ENCODE results near the gene GBA2. TPM values are rescaled to one million over a fixed set of nuclear protein-coding genes. Genes with fewer than 3 reads are reported as not detected.

GBA2 gene
- total RNA-seq, 1 donor: 31.1 TPM

DNA sequence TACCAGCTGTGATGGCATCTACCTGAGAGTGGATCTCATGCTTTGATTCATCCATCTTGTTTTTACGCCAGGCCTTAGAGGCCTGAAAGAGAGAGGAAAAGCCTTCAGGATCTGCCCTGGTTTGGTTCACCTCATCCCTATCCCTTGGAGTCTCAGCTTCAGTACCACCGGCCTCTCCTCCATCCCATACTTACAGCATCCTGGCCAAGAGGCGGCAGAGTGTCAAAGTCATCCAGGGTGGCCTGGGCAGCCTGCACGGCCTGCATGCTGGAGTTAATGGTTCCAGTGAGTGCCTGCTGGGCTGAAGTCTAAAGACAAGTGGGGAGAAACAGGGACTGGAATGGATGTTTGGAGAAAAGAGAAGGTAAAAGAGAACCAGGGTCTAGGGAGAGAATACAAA is 29.5 kb downstream of the GBA2 start:
- Histone ChIP-seq H3K27ac (ENCODE audit: low read depth, low read length) (peak overlapping the region; percentile 33), H3K9me3 (ENCODE audit: low read depth, low read length) (no peaks in the 10 kb centered on the region), H3K79me2 (ENCODE audit: insufficient read depth, low read length) (peaks cover 76% of the 10 kb centered on the region), H4K20me1 (ENCODE audit: insufficient read depth, low read length) (peaks cover 48% of the 10 kb centered on the region), H3K4me1 (ENCODE audit: insufficient read depth, low read length) (no peaks in the 10 kb centered on the region), H2AFZ (ENCODE audit: low read length) (no peak overlapping the region), H3K4me3 (ENCODE audit: insufficient read depth, low read length) (no peak overlapping the region), H3K36me3 (ENCODE audit: insufficient read depth, low read length) (peaks cover 100% of the 10 kb centered on the region), H3K27me3 (ENCODE audit: insufficient read depth, low read length) (no peaks in the 10 kb centered on the region), H3K4me2 (ENCODE audit: insufficient read depth, low read length) (no peak overlapping the region)
- DNase-seq (ENCODE audit: insufficient read length, low spot score, missing footprints): no peak
- TF ChIP-seq, protein P1, sequence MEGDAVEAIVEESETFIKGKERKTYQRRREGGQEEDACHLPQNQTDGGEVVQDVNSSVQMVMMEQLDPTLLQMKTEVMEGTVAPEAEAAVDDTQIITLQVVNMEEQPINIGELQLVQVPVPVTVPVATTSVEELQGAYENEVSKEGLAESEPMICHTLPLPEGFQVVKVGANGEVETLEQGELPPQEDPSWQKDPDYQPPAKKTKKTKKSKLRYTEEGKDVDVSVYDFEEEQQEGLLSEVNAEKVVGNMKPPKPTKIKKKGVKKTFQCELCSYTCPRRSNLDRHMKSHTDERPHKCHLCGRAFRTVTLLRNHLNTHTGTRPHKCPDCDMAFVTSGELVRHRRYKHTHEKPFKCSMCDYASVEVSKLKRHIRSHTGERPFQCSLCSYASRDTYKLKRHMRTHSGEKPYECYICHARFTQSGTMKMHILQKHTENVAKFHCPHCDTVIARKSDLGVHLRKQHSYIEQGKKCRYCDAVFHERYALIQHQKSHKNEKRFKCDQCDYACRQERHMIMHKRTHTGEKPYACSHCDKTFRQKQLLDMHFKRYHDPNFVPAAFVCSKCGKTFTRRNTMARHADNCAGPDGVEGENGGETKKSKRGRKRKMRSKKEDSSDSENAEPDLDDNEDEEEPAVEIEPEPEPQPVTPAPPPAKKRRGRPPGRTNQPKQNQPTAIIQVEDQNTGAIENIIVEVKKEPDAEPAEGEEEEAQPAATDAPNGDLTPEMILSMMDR (IDR thresholded peaks at IDR 0.05; ENCODE audit: extremely low read depth, low read depth, low read length): no peak

DNA sequence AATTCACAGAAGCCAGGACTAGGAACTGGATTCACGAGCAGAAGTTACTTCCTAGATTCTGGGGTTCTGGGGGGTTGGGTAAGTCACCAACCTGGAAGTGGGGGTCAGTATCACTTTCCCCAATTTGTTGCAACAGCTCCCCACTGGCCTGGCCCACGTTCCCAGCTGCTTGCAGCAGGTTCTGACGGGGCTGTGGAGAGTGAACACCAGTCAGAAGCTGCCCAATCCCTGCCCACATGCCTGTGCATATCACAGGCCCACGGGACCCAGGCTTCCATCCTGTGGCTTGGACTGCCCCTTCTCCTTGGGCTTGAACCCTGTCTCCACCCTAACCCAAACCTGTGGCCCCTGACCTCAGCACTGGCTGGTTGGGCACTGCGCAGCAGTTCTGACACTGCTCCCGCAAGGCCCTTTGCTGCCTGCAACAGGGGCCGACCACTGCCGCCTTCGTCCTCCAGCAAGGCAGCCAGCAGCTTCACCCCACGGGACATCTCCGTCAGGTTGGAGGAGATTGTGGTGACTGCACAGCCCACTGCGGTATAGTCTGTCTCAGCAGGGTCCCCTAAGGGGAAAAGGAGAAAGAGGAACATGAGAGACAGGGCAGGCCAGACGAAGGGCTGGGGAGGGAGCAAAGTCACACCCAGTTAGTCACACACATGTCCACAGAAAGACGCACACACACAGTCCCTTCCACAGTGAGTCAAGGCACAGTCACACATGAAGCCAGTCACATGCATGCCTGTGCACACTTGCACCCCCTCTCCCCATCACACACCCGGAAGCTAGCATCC is 30.1 kb downstream of the GBA2 start:
- Histone ChIP-seq H4K20me1 (ENCODE audit: insufficient read depth, low read length) (peaks cover 52% of the 10 kb centered on the region), H3K79me2 (ENCODE audit: insufficient read depth, low read length) (peaks cover 75% of the 10 kb centered on the region), H3K4me1 (ENCODE audit: insufficient read depth, low read length) (no peaks in the 10 kb centered on the region), H3K9me3 (ENCODE audit: low read depth, low read length) (no peaks in the 10 kb centered on the region), H3K4me3 (ENCODE audit: insufficient read depth, low read length) (no peak overlapping the region), H3K27me3 (ENCODE audit: insufficient read depth, low read length) (no peaks in the 10 kb centered on the region), H3K4me2 (ENCODE audit: insufficient read depth, low read length) (no peak overlapping the region), H3K27ac (ENCODE audit: low read depth, low read length) (peak overlapping the region; percentile 33), H3K36me3 (ENCODE audit: insufficient read depth, low read length) (peaks cover 100% of the 10 kb centered on the region), H2AFZ (ENCODE audit: low read length) (no peak overlapping the region)
- peak; percentile 39 for DNase-seq (ENCODE audit: insufficient read length, low spot score, missing footprints)
- TF ChIP-seq, protein P1 (IDR thresholded peaks at IDR 0.05; ENCODE audit: extremely low read depth, low read depth, low read length): no peak

DNA sequence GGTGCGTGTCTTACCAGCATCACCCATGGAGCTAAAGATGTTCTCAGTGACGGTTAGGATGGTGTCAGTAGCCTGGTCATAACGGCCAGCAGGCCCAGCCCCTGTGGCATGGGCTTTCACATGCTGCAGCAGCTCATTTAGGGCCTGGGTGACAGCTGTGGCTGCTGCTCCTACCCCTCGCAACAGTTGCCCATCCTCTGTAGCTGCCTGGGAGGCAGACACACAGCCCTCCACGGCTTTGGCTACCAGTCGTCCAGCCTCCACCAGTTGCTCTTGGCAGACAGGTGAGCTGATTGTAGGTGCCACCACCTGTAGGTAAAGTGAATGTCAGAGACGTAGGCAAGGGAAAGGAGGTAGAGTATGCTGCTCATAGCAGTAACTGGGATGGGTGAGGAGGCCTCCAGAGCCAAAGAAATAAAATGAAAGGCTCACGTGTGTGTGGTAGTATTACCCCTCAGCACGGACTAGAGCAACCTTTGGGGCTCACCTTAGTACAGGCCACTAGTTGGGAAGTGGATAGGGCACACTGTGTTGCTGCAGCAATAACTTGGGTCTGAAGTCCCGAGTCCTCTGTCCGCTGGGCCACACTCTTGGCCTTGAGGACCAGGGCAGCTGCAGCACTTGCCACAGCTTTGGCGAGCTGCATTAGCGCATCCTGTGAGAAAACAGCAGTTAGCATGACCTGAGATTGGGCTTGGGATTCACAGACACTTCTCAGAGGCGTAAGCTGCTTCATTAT is 31.7 kb downstream of the GBA2 start:
- Histone ChIP-seq H3K36me3 (ENCODE audit: insufficient read depth, low read length) (peaks cover 100% of the 10 kb centered on the region), H3K79me2 (ENCODE audit: insufficient read depth, low read length) (peaks cover 68% of the 10 kb centered on the region), H3K27me3 (ENCODE audit: insufficient read depth, low read length) (no peaks in the 10 kb centered on the region), H3K4me3 (ENCODE audit: insufficient read depth, low read length) (no peak overlapping the region), H4K20me1 (ENCODE audit: insufficient read depth, low read length) (peaks cover 48% of the 10 kb centered on the region), H3K4me1 (ENCODE audit: insufficient read depth, low read length) (no peaks in the 10 kb centered on the region), H3K27ac (ENCODE audit: low read depth, low read length) (no peak overlapping the region), H3K9me3 (ENCODE audit: low read depth, low read length) (no peaks in the 10 kb centered on the region), H2AFZ (ENCODE audit: low read length) (no peak overlapping the region), H3K4me2 (ENCODE audit: insufficient read depth, low read length) (no peak overlapping the region)
- TF ChIP-seq, protein P1 (IDR thresholded peaks at IDR 0.05; ENCODE audit: extremely low read depth, low read depth, low read length): no peak
- DNase-seq (ENCODE audit: insufficient read length, low spot score, missing footprints): peak; percentile 54

DNA sequence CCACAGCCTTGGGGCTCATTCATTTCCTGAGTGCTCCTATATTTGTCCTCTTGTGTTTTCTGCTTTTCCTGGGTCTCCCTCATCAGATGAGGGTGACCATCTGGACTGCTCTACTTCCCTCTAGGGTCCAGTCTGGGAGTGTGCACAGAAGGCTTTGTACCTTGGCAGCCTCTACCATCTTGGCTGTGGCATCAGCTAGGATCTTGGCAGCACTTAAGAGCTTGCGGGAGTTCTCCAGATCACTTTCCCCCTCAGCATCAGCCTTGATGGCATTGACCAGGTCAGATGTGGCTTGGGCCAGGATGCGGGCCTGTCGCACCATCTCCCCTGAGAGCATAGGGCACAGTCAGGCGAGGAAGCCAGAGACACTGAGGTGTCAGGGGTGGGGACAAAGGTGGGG is 32.8 kb downstream of the GBA2 start:
- Histone ChIP-seq H3K27me3 (ENCODE audit: insufficient read depth, low read length) (no peaks in the 10 kb centered on the region), H2AFZ (ENCODE audit: low read length) (no peak overlapping the region), H3K9me3 (ENCODE audit: low read depth, low read length) (no peaks in the 10 kb centered on the region), H3K36me3 (ENCODE audit: insufficient read depth, low read length) (peaks cover 100% of the 10 kb centered on the region), H3K27ac (ENCODE audit: low read depth, low read length) (peak overlapping the region; percentile 3), H3K4me1 (ENCODE audit: insufficient read depth, low read length) (no peaks in the 10 kb centered on the region), H3K79me2 (ENCODE audit: insufficient read depth, low read length) (peaks cover 62% of the 10 kb centered on the region), H3K4me3 (ENCODE audit: insufficient read depth, low read length) (no peak overlapping the region), H4K20me1 (ENCODE audit: insufficient read depth, low read length) (peaks cover 48% of the 10 kb centered on the region), H3K4me2 (ENCODE audit: insufficient read depth, low read length) (no peak overlapping the region)
- peak; percentile 51 for DNase-seq (ENCODE audit: insufficient read length, low spot score, missing footprints)
- TF ChIP-seq, protein P1 (IDR thresholded peaks at IDR 0.05; ENCODE audit: extremely low read depth, low read depth, low read length): no peak

All from osteoblast (primary cell).